Tibial nerve (tissue), 4 donors: Measurements from ENCODE around the gene E2F4.

ENCODE experiments used
- EP300 ChIP-seq, 2 donors: sonication (generic); formaldehyde crosslinking; IDR thresholded peaks; one replicate each; pipeline ENCODE4 v1.6.1; 2017; ENCODE audit warnings: antibody characterized with exemption in 2 of 2, mild to moderate bottlenecking in 1 of 2
- TF ChIP-seq, protein P1 (sequence below), 5 experiments: fragments of 200-600 bp in 3 of 5; fragments of 450-650 bp in 2 of 5; sonication (generic) in 3 of 5; IDR thresholded peaks; one replicate each; pipeline ENCODE4 v1.5.1; 2016 to 2019; ENCODE audit warnings: antibody characterized with exemption in 5 of 5, mild to moderate bottlenecking in 3 of 5, moderate library complexity in 2 of 5

DNA sequence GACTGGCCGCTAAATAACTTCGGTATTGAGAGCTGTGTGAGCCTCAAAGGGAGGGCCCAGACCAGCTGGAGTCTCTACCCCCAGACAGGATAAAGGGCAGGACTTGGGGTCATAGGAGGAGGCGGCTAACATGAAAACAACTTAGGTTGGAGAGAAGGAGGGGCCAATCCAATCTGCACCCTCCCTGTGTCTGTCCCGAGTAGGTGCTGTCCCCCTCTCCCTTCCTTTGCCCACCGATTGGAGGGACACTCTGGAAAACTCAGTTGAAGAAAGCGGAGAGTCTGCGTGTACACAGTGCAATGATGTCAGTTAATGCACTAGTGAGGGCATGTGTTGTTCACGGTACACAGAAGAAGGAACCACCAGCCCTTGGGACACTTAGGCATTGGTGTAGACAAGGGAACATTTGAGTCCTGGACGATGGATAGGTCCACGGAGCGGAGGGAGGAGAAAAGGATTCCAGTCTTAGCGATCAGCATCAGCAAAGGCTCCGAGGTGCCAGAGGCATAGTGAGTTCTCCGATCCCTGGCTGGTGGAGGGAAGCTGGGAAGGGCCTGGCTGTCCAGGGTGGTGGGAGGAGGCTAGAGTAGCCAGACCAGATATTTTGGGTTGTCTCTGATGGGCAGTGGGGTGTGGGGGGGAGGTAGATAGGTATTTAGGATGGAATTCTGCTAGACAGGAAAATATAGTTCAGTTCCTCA lies 20.9 kb upstream of the E2F4 start:
- TF ChIP-seq, protein P1, sequence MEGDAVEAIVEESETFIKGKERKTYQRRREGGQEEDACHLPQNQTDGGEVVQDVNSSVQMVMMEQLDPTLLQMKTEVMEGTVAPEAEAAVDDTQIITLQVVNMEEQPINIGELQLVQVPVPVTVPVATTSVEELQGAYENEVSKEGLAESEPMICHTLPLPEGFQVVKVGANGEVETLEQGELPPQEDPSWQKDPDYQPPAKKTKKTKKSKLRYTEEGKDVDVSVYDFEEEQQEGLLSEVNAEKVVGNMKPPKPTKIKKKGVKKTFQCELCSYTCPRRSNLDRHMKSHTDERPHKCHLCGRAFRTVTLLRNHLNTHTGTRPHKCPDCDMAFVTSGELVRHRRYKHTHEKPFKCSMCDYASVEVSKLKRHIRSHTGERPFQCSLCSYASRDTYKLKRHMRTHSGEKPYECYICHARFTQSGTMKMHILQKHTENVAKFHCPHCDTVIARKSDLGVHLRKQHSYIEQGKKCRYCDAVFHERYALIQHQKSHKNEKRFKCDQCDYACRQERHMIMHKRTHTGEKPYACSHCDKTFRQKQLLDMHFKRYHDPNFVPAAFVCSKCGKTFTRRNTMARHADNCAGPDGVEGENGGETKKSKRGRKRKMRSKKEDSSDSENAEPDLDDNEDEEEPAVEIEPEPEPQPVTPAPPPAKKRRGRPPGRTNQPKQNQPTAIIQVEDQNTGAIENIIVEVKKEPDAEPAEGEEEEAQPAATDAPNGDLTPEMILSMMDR (IDR thresholded peaks at IDR 0.05) = no peak
- peak in 1 of 2 donors; percentile 36 for TF ChIP-seq EP300 (IDR thresholded peaks at IDR 0.05)
